Mesendoderm (in vitro differentiated cells): ENCODE data around the gene NGFR.
A peak's percentile ranks its signal among the peaks of the same experiment; 100 is the strongest.

Source experiments
- DNase-seq: peaks from one replicate; pipeline ENCODE4 v3.0.0; 2013
- H2AK5ac ChIP-seq: 2 replicates; pipeline ENCODE4 v1.6.1; 2013; ENCODE audit warnings: low read length, inconsistent platforms
- H2BK120ac ChIP-seq: 2 replicates; pipeline ENCODE4 v1.6.1; 2013; ENCODE audit warnings: low read depth, mild to moderate bottlenecking, low read length, moderate library complexity, mixed read lengths
- H2BK15ac ChIP-seq: replicated peaks from 2 replicates; pipeline ENCODE4 v1.6.1; 2013; ENCODE audit warnings: low read depth, mild to moderate bottlenecking, moderate library complexity
- H2BK5ac ChIP-seq: 2 replicates; pipeline ENCODE4 v1.6.1; 2013; ENCODE audit warnings: low read length, inconsistent platforms
- H3K18ac ChIP-seq: 2 replicates; pipeline ENCODE4 v1.6.1; 2013; ENCODE audit warnings: mild to moderate bottlenecking, low read length, mixed read lengths
- H3K23ac ChIP-seq: one replicate; pipeline ENCODE4 v1.6.1; 2013; ENCODE audit warnings: low read length
- H3K27ac ChIP-seq: 2 replicates; pipeline ENCODE4 v1.5.1; 2013; ENCODE audit warnings: low read depth, mild to moderate bottlenecking, inconsistent platforms, low read length, moderate library complexity
- H3K27me3 ChIP-seq: 2 replicates; pipeline ENCODE4 v1.6.1; 2013; ENCODE audit warnings: low read length, control low read depth, mild to moderate bottlenecking, inconsistent platforms; ENCODE audit not compliant: insufficient read depth, poor library complexity
- H3K36me3 ChIP-seq: 2 replicates; pipeline ENCODE4 v1.6.1; 2013; ENCODE audit warnings: low read length, inconsistent platforms; ENCODE audit not compliant: control insufficient read depth, insufficient read depth
- H3K4ac ChIP-seq: one replicate; pipeline ENCODE4 v1.6.1; 2013; ENCODE audit warnings: low read depth, mild to moderate bottlenecking, low read length, moderate library complexity
- H3K4me1 ChIP-seq: 2 replicates; pipeline ENCODE4 v1.6.1; 2013; ENCODE audit warnings: low read depth, low read length, inconsistent platforms; ENCODE audit not compliant: control insufficient read depth
- H3K4me2 ChIP-seq: 2 replicates; pipeline ENCODE4 v1.6.1; 2013; ENCODE audit warnings: low read length
- H3K4me3 ChIP-seq: 2 replicates; pipeline ENCODE4 v1.5.1; 2013; ENCODE audit warnings: mild to moderate bottlenecking, low read length
- H3K56ac ChIP-seq: one replicate; pipeline ENCODE4 v1.6.1; 2013; ENCODE audit warnings: low read length
- H3K79me1 ChIP-seq: 2 replicates; pipeline ENCODE4 v1.6.1; 2013; ENCODE audit warnings: low read length, inconsistent platforms
- H3K79me2 ChIP-seq: 2 replicates; pipeline ENCODE4 v1.6.1; 2013; ENCODE audit warnings: mild to moderate bottlenecking, low read length; ENCODE audit not compliant: control insufficient read depth, insufficient read depth
- H3K9ac ChIP-seq: 2 replicates; pipeline ENCODE4 v1.6.1; 2013; ENCODE audit warnings: low read length, inconsistent platforms
- H4K5ac ChIP-seq: one replicate; pipeline ENCODE4 v1.6.1; 2013; ENCODE audit warnings: low read length
- H4K8ac ChIP-seq: one replicate; pipeline ENCODE4 v1.6.1; 2013; ENCODE audit warnings: low read depth, mild to moderate bottlenecking, control low read depth, low read length, moderate library complexity
- WGBS: extraction: QIAGEN DNeasy Blood & Tissue Kit; methylation state at CpG from one replicate; pipeline ENCODE4 v1.1.7; 2013; ENCODE audit warnings: low lambda C conversion rate, missing lambda C conversion rate; ENCODE audit not compliant: insufficient coverage; ENCODE audit errors: extremely low coverage; 5-methylcytosine and 5-hydroxymethylcytosine counted together

NGFR gene

DNA sequence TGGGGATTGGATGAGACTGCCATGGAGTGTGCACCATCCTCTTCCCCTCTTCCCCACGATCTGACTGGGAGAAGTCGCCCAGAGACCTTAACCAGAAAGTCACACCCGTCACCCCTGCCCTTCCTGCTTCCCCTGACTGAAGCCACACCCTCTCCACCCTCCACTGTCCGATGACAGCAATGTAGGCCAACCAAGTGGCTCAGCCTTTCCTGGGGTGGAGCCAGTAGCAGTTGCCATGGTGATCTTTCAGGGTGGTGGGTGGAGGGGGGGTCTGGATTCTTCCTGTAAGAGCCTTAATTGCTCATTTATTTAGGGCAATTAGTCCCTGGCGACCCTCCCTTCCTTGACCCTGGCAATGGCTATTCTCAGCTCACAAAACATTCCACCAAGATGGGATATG, 42.9 kb upstream of the NGFR start:
- Histone ChIP-seq H3K9ac (no peak overlapping the region), H2BK120ac (no peak overlapping the region), H2AK5ac (no peak overlapping the region), H4K8ac (no peak overlapping the region), H3K23ac (no peak overlapping the region), H2BK5ac (no peak overlapping the region), H3K4me2 (no peak overlapping the region), H3K27ac (no peak overlapping the region), H2BK15ac (no peak overlapping the region), H3K79me1 (no peaks in the 10 kb centered on the region), H3K18ac (no peak overlapping the region), H3K4me1 (peaks cover 4% of the 10 kb centered on the region), H3K4me3 (no peak overlapping the region), H3K56ac (no peak overlapping the region), H3K4ac (no peak overlapping the region), H3K79me2 (no peaks in the 10 kb centered on the region), H3K27me3 (no peaks in the 10 kb centered on the region), H3K36me3 (no peaks in the 10 kb centered on the region), H4K5ac (no peak overlapping the region)
- DNase-seq: no peak
- no CpG with 5 or more reads among the region's 5 CpGs for WGBS

GRCh38 chr17:49452661-49453060, 42.4 kb upstream of the NGFR start:
- H3K4me2 ChIP-seq: no peak overlapping the region
- H3K4me1 ChIP-seq: peaks cover 4% of the 10 kb centered on the region
- no peak overlapping the region for H2BK15ac ChIP-seq
- no peak overlapping the region for H3K9ac ChIP-seq
- H2AK5ac ChIP-seq: no peak overlapping the region
- H2BK120ac ChIP-seq: no peak overlapping the region
- no peaks in the 10 kb centered on the region for H3K79me2 ChIP-seq
- no peaks in the 10 kb centered on the region for H3K79me1 ChIP-seq
- no peak overlapping the region for H3K27ac ChIP-seq
- H3K23ac ChIP-seq: no peak overlapping the region
- H2BK5ac ChIP-seq: no peak overlapping the region
- no CpG with 5 or more reads among the region's 5 CpGs for WGBS
- no peak for DNase-seq
- no peak overlapping the region for H3K18ac ChIP-seq
- no peak overlapping the region for H4K5ac ChIP-seq
- no peak overlapping the region for H3K4me3 ChIP-seq
- no peak overlapping the region for H4K8ac ChIP-seq
- H3K36me3 ChIP-seq: no peaks in the 10 kb centered on the region
- H3K56ac ChIP-seq: no peak overlapping the region
- no peaks in the 10 kb centered on the region for H3K27me3 ChIP-seq
- H3K4ac ChIP-seq: no peak overlapping the region

DNA sequence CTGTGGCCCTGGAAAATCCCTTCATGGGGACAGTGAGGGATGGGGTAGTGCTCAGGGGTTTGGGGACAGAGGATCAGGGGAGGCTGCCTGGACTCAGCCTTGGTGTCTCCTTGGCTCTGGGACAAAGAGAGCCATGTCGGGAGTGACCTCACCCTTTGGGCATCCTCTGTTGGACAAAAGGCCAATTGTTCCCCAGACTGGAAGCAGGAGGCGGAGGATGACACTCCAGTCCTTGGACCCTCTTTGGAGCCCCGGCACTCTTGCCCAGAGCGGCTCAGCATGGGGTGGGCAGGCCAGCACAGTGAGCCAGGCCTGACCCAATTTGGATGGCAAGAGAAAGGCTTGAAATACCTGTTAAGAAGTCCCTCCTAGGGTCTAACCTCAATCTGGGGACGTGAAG, 41.0 kb upstream of the NGFR start:
- H3K27me3 ChIP-seq: no peaks in the 10 kb centered on the region
- no peak overlapping the region for H3K56ac ChIP-seq
- no peak overlapping the region for H4K8ac ChIP-seq
- no peak overlapping the region for H4K5ac ChIP-seq
- H2AK5ac ChIP-seq: no peak overlapping the region
- no peak overlapping the region for H3K4ac ChIP-seq
- H2BK5ac ChIP-seq: no peak overlapping the region
- H3K4me2 ChIP-seq: no peak overlapping the region
- H2BK15ac ChIP-seq: no peak overlapping the region
- no peak overlapping the region for H2BK120ac ChIP-seq
- no peaks in the 10 kb centered on the region for H3K36me3 ChIP-seq
- WGBS: no CpG with 5 or more reads among the region's 5 CpGs
- H3K18ac ChIP-seq: no peak overlapping the region
- H3K79me1 ChIP-seq: no peaks in the 10 kb centered on the region
- no peak overlapping the region for H3K9ac ChIP-seq
- no peak overlapping the region for H3K23ac ChIP-seq
- peaks cover 7% of the 10 kb centered on the region for H3K4me1 ChIP-seq
- no peak overlapping the region for H3K4me3 ChIP-seq
- DNase-seq: peak; percentile 59
- H3K79me2 ChIP-seq: no peaks in the 10 kb centered on the region
- no peak overlapping the region for H3K27ac ChIP-seq

- no peak overlapping the region for H2BK15ac ChIP-seq
- H3K4me1 ChIP-seq: peaks cover 14% of the 10 kb centered on the region
- H3K27me3 ChIP-seq: no peaks in the 10 kb centered on the region
These were observed 39.7 kb upstream of the NGFR start for GRCh38 chr17:49455272-49455861.

DNA sequence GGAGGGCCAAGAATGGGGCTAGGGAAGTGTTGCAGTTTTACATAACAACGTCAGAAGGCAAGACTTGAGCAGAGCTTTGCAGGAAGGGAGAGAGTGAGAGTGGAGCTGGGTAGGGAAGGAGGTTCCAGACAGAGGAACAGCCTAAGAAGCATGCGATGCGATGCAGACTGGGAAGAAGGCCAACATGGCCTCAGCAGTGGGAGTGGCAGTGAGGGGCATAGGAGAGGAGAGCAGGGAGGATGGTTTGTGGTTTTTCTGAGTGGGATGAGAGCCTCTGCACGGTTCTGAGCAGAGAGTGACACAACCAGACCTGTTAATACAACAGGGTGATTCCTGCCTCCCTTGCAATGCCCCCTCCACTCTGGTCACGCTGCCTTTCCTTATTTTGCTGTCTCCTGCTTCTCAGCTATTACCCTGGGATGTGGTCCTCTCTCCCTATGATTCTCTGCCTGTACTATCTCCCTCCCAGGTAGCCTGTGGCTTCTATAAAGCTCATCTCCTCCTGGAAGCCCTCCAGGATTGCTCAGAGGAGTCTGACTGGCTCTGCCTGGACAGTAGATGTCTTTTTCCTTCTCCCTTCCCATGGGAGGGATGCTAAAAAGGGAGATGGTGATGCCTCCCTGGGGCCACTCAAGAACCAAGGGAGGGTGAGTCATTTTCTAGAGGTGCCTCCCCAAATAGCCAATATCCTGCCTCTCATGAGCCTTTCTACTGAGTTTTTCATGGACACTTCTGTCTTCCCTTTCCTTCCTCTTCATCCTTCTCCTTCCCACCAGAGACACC, 38.7 kb upstream of the NGFR start:
- H2BK5ac ChIP-seq: no peak overlapping the region
- no CpG with 5 or more reads among the region's 5 CpGs for WGBS
- no peaks in the 10 kb centered on the region for H3K79me2 ChIP-seq
- no peaks in the 10 kb centered on the region for H3K27me3 ChIP-seq
- H2AK5ac ChIP-seq: no peak overlapping the region
- DNase-seq: no peak
- no peak overlapping the region for H3K56ac ChIP-seq
- no peak overlapping the region for H3K27ac ChIP-seq
- no peak overlapping the region for H2BK120ac ChIP-seq
- H3K4me1 ChIP-seq: peaks cover 14% of the 10 kb centered on the region
- no peak overlapping the region for H3K4ac ChIP-seq
- no peak overlapping the region for H3K4me3 ChIP-seq
- no peaks in the 10 kb centered on the region for H3K79me1 ChIP-seq
- H2BK15ac ChIP-seq: no peak overlapping the region
- H3K36me3 ChIP-seq: no peaks in the 10 kb centered on the region
- H3K4me2 ChIP-seq: no peak overlapping the region
- H3K9ac ChIP-seq: no peak overlapping the region
- no peak overlapping the region for H4K5ac ChIP-seq
- H3K18ac ChIP-seq: no peak overlapping the region
- no peak overlapping the region for H4K8ac ChIP-seq
- H3K23ac ChIP-seq: no peak overlapping the region

More at GRCh38 chr17:49455272-49455861, 39.7 kb upstream of the NGFR start:
- Histone ChIP-seq H2AK5ac (no peak overlapping the region), H3K27ac (no peak overlapping the region), H2BK120ac (no peak overlapping the region), H3K36me3 (no peaks in the 10 kb centered on the region), H3K79me1 (no peaks in the 10 kb centered on the region), H2BK5ac (no peak overlapping the region), H3K79me2 (no peaks in the 10 kb centered on the region), H3K18ac (no peak overlapping the region), H3K9ac (no peak overlapping the region), H4K8ac (no peak overlapping the region), H3K4me3 (no peak overlapping the region), H3K23ac (no peak overlapping the region), H3K4ac (no peak overlapping the region), H4K5ac (no peak overlapping the region), H3K4me2 (no peak overlapping the region), H3K56ac (no peak overlapping the region)
- DNase-seq: no peak
- no CpG with 5 or more reads among the region's 9 CpGs for WGBS
